ENCODE data around the gene NKX2-2. TPM values are rescaled to one million over a fixed set of nuclear protein-coding genes. Genes with fewer than 3 reads are reported as not detected.

The NKX2-2 gene
- total RNA-seq, 2 experiments from 2014 or later: not detected

DNA sequence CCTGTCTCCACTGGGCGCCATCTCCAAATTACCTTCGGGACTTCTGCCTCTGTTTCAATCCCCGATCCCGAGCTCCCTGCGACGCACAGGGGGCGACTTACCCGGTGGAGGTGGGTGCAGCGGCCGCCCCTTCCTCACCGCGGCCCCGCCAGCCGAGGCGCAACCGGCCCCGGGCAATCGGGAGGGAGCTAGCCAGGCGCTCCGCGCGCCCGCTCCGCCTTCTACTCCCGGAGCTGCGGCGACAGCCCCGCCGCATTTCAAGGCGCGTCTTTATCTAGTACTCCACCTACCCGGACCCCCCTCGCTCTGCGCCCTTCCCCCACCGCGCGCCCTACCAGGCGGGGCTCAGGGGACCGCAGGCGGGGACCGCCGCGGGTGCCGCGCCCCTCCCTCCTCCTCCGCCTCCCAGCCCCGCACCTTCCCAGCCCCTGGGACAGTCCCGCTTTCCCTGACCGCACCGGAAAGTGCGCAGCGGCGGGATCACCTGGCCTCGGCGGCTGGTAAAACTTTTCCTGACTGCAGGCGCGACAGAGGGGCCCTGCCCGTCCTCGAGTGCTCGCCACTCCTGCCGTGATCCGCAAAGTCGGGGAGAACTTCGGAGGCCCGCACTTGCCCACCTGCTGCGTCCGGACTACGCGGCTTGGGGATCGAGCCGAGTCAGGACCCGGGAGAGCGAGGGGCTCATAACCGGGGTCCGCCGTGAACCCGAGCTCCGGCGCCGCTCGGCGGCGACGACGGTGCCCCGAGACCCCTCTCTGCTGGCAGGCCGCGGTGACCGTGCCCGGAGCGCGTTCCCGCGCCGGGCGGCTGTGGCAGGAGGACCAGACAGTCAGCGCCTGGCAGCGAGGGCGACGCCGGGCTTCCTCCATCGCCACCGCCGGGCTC lies 8.0 kb upstream of the NKX2-2 start:
- ChIA-PET CTCF (interaction anchor here (0.9 to 2.9 kb wide), 8 partner anchors 8 to 287 kb away, joined by 3 to 12 read pairs (median 3); no protein-coding TSS in a partner anchor), POLR2A (no interaction called here)
- intact Hi-C loops (cut with micrococcal nuclease): loop anchor here (5.0 kb wide), 1 partner anchor 180 kb away; no protein-coding TSS in a partner anchor
- Mint-ChIP-seq H3K4me3 (no peak overlapping the region), H3K27ac (no peak overlapping the region), H3K27me3 (peaks cover 82% of the 10 kb centered on the region), H3K4me1 (ENCODE audit: low read depth) (peaks cover 31% of the 10 kb centered on the region), H3K36me3 (no peaks in the 10 kb centered on the region), H3K9me3 (no peaks in the 10 kb centered on the region)
- no peak for DNase-seq

DNA sequence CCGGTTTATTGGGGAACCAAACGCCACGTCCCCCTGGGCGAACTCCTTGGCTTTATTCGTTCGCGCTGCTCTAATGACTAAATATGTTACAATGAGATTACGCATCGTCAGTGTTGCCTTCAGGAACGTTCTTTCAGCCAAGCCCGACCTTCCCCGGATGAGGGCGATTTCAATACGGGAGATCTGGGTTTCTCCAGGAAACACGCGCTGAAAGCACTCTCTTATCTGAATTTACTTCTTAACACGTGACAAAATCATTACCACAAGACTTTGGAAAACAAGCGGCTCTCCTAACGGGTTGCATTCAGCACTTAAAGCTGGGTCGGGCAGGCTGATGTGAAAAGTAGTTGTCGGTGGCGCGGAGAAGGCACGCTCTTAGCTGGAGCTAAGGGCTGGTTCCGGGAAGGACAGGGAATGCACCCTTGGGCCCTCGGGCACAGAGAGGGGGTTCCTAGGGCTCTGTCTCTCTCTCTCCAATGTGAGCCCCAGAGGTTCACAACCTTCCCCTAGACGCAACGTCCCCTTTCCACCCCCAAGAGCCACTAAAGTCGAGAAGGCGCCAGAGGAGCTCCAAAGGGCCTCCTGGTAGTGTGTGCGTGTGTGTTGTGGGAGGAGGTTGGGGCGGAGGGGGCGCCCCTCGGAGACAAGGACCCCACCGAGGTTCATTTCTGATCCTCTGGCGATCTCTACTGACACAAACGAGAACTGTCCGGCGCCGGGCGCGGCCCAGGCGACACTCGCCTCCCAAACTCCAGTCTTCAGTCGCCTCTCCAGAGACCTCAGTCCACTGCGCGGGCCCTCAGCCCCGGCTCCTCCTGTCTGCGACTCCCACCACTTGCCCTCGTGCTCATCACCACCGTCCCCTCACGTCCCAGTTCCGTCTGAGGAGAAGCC lies 7.1 kb upstream of the NKX2-2 start:
- POLR2A ChIA-PET: no interaction called here
- H3K4me3 Mint-ChIP-seq: peak overlapping the region; percentile 31
- intact Hi-C loops (cut with micrococcal nuclease): loop anchor here (5.0 kb wide), 1 partner anchor 181 kb away; no protein-coding TSS in a partner anchor

DNA sequence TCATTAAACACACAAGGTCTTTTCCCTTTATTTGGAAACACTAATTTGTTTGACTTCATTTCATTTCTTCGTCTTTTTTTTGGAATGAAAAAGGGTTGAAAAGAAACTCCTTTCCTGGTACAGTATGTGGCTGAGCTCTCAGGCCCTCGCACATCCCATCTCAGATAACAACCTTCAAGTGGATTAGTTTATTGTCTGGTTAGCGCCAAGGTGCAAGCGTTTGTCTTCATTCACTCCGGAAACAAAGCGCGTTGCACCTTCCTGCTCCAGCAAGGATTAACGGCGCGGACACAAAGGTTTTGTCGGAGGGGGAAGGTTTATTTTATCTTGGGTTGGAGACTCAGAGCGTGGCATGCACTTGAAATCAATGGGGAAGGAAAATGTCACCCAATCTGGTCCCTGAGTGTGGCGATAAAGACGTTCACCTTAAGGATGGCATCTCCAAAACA lies 5.3 kb upstream of the NKX2-2 start:
- Mint-ChIP-seq H3K27ac (no peak overlapping the region), H3K4me3 (no peak overlapping the region), H3K36me3 (no peaks in the 10 kb centered on the region), H3K27me3 (peaks cover 81% of the 10 kb centered on the region), H3K4me1 (ENCODE audit: low read depth) (peaks cover 39% of the 10 kb centered on the region), H3K9me3 (no peaks in the 10 kb centered on the region)
- CTCF ChIA-PET: interaction anchor here (1.0 to 2.9 kb wide), 6 partner anchors 10 to 283 kb away, joined by 3 to 12 read pairs (median 6); no protein-coding TSS in a partner anchor
- POLR2A ChIA-PET: no interaction called here
- intact Hi-C loops (cut with micrococcal nuclease): no loop called here
- no peak for DNase-seq

More for the DNA sequence above, 7.1 kb upstream of the NKX2-2 start:
- Mint-ChIP-seq H3K27ac (peak overlapping the region; percentile 10), H3K9me3 (no peaks in the 10 kb centered on the region), H3K27me3 (peaks cover 84% of the 10 kb centered on the region), H3K4me1 (ENCODE audit: low read depth) (peaks cover 33% of the 10 kb centered on the region), H3K36me3 (no peaks in the 10 kb centered on the region)
- CTCF ChIA-PET: interaction anchor here (1.0 to 2.9 kb wide), 7 partner anchors 9 to 286 kb away, joined by 3 to 12 read pairs (median 3); no protein-coding TSS in a partner anchor
- DNase-seq: no peak

DNA sequence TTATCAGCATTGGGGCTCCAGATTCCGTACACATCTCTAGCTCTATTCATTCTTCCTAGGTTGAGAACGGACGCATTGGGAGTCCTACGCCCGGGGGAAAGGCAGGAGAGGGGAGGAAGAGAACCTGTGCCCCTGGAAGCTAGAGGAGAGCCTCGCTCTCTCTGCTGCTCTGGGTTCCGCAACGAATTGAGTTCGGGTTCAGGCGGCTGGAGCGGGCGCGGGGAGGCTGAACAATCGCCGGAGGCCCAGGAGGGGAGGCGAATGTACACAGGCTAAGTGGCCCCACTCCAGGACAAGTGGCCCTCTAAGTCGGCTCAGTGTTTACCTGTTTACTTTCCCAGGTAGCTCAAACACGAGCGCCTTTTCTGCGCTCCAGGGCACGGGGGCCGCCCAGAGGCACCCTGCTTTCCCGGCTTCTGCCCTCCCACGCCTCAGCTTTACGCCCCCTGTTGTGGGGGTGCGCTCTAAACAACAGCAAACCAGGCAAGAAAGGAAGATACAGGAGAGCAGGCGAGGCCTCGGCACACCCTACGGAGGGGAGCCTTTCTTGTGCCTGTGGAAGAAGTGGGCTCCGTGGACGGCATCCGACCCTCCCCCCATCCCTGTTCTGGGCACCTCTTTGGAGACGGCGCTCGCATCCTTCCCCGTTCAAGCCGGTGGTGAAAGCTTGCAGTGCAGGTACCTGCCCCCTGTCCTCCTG lies 4.6 kb upstream of the NKX2-2 start:
- Mint-ChIP-seq H3K27me3 (peaks cover 77% of the 10 kb centered on the region), H3K4me1 (ENCODE audit: low read depth) (peaks cover 43% of the 10 kb centered on the region), H3K27ac (no peak overlapping the region), H3K36me3 (no peaks in the 10 kb centered on the region), H3K9me3 (no peaks in the 10 kb centered on the region), H3K4me3 (no peak overlapping the region)
- intact Hi-C loops (cut with micrococcal nuclease): no loop called here
- ChIA-PET POLR2A (no interaction called here), CTCF (interaction anchor here (0.6 to 4.9 kb wide), 12 partner anchors 9 to 418 kb away, joined by 3 to 19 read pairs (median 4); no protein-coding TSS in a partner anchor)
- no peak for DNase-seq

DNA sequence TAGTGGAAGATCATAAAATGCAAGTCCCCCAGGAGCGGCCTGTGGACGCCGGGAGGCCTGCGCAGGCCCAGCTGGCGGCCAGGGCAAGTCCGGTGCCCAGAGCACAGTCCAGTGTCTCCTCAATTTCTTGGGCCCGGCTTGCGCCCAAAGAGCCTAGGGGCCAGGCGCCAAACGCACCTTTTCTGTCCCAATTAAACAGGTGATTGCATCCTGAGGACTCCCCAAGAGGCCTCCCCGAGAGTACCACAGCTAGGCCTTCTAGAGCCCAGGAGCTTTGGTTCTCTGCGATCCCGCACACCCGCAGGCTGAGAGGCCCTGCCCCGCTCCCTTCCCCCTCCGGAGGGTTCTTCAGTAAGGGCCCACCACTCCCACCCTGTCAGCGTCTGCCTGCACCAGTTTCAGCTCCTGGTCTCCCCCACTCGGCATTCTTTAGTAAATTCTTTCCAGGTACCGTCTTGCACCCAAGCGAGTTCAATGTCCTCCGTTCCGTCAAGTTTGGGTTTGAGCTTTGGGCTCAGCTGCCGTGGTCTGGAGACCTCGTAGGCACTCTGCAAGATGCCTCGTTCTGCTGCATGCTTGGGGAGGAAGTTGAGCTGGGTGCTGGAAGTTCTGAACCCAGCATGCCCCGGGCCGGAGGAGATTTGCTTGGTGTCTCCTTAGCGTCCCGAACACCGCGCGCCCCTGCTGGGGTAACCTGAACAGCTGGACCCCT lies 3.9 kb upstream of the NKX2-2 start:
- peaks cover 72% of the 10 kb centered on the region for H3K27me3 Mint-ChIP-seq
- POLR2A ChIA-PET: interaction anchor here (0.5 kb wide), 1 partner anchor 857 kb away, joined by 4 read pairs; no protein-coding TSS in a partner anchor
- no peaks in the 10 kb centered on the region for H3K9me3 Mint-ChIP-seq
- no peak for DNase-seq
- no peaks in the 10 kb centered on the region for H3K36me3 Mint-ChIP-seq
- H3K4me1 Mint-ChIP-seq (ENCODE audit: low read depth): peaks cover 38% of the 10 kb centered on the region
- CTCF ChIA-PET: interaction anchor here (0.5 to 4.9 kb wide), 13 partner anchors 8 to 417 kb away, joined by 3 to 19 read pairs (median 4); no protein-coding TSS in a partner anchor
- H3K4me3 Mint-ChIP-seq: no peak overlapping the region
- H3K27ac Mint-ChIP-seq: no peak overlapping the region
- intact Hi-C loops (cut with micrococcal nuclease): loop anchor here (1.0 kb wide), 1 partner anchor 9 kb away; no protein-coding TSS in a partner anchor

DNA sequence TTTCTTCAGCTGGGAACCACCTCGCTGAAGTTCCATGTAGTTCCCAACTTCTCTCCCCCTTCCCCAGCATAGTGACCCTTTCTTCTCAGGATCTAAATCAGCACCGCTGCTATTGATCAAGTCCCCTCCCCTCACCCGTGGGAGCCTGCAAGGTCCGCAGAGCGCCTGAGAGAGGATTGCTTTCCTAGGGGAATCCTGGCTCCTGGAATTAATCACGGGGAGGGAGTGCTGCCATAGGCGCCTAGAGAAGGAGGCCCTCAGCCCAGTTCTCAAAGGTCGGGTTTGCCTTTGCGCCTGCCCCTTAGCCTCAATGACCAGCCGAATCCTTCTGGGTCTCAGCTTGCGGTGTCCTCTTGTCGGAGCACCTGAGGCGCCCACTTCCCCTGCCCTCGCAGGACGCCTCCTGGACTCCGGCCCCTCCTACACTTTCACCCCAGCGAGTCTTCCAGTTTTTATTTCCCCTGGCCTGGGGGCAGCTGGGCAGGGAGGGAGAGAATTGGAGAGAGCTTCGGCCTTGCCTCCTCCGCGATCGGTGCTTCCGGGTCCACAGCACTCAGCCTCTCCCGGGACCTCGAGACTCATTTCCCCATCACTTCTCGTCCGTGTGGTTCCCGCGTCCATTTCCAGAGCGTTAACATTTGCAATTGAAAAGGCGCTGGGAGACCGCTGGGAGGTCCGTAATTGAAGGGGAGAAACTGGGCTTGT lies 3.1 kb upstream of the NKX2-2 start:
- no peaks in the 10 kb centered on the region for H3K36me3 Mint-ChIP-seq
- POLR2A ChIA-PET: interaction anchor here (0.5 kb wide), 1 partner anchor 857 kb away, joined by 4 read pairs; no protein-coding TSS in a partner anchor
- CTCF ChIA-PET: interaction anchor here (0.5 to 4.9 kb wide), 8 partner anchors 8 to 281 kb away, joined by 4 to 19 read pairs (median 6); no protein-coding TSS in a partner anchor
- peaks cover 41% of the 10 kb centered on the region for H3K4me1 Mint-ChIP-seq (ENCODE audit: low read depth)
- intact Hi-C loops (cut with micrococcal nuclease): loop anchor here (1.0 kb wide), 1 partner anchor 9 kb away; no protein-coding TSS in a partner anchor
- no peaks in the 10 kb centered on the region for H3K9me3 Mint-ChIP-seq
- no peak overlapping the region for H3K4me3 Mint-ChIP-seq
- no peak overlapping the region for H3K27ac Mint-ChIP-seq
- H3K27me3 Mint-ChIP-seq: peaks cover 77% of the 10 kb centered on the region
- DNase-seq: no peak

GRCh38 chr20:21516180-21516567 lies 2.3 kb upstream of the NKX2-2 start:
- no peaks in the 10 kb centered on the region for H3K9me3 Mint-ChIP-seq
- H3K4me1 Mint-ChIP-seq (ENCODE audit: low read depth): peaks cover 44% of the 10 kb centered on the region
- ChIA-PET CTCF (interaction anchor here (0.9 to 4.9 kb wide), 6 partner anchors 8 to 280 kb away, joined by 3 to 19 read pairs (median 6); no protein-coding TSS in a partner anchor), POLR2A (no interaction called here)
- no peak overlapping the region for H3K27ac Mint-ChIP-seq
- no peak for DNase-seq
- H3K4me3 Mint-ChIP-seq: no peak overlapping the region
- intact Hi-C loops (cut with micrococcal nuclease): no loop called here
- H3K27me3 Mint-ChIP-seq: peaks cover 80% of the 10 kb centered on the region
- H3K36me3 Mint-ChIP-seq: no peaks in the 10 kb centered on the region

DNA sequence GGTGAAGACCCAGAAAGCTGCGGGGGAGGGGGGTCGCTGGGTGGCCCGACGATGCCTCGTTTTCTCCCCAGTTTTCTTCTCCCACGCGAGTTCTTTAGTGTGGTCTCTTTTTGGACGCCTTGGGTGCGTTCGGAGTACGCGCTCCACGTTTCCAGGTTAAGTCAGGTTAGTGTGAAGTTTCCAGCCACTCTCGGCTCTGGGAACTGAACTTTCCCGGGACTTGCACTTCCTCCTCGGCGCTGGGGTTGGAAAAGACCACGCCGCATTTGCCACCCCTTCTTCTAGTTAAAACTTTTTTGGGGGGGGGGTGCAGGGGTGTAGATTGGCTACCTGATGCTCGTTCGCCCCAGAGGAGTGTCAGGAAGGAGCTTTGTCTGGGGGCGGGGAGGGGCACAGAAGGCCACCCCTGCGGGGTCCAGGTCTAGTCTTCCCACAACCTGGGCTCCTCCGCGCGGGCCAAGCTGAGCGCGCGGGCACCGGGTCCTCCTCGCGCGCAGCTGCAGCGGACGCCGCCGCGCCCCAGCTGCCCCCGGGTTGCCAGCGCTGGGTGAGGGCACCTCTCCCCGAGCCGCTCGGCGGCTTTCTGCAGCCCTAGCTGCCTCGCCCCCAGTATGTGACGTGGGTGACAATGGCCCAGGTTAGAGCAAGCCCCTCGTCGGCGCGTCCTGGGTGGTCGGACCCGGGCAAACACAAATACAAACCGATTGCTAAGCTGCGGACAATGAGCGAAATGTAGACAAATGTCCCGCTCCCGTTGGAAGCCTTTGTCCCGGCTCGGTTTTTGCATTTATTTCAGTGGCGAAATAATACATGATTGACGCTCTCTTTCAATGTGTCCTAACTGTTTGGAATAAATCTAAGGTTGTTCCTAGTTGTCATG lies 1.7 kb upstream of the NKX2-2 start:
- no peak for DNase-seq
- Mint-ChIP-seq H3K4me1 (ENCODE audit: low read depth) (peaks cover 40% of the 10 kb centered on the region), H3K9me3 (no peaks in the 10 kb centered on the region), H3K4me3 (no peak overlapping the region), H3K36me3 (no peaks in the 10 kb centered on the region), H3K27ac (no peak overlapping the region), H3K27me3 (peaks cover 76% of the 10 kb centered on the region)
- ChIA-PET POLR2A (no interaction called here), CTCF (interaction anchor here (0.9 to 4.9 kb wide), 6 partner anchors 8 to 280 kb away, joined by 3 to 19 read pairs (median 6); no protein-coding TSS in a partner anchor)
- intact Hi-C loops (cut with micrococcal nuclease): loop anchor here (2.0 kb wide), 1 partner anchor 415 kb away; no protein-coding TSS in a partner anchor

DNA sequence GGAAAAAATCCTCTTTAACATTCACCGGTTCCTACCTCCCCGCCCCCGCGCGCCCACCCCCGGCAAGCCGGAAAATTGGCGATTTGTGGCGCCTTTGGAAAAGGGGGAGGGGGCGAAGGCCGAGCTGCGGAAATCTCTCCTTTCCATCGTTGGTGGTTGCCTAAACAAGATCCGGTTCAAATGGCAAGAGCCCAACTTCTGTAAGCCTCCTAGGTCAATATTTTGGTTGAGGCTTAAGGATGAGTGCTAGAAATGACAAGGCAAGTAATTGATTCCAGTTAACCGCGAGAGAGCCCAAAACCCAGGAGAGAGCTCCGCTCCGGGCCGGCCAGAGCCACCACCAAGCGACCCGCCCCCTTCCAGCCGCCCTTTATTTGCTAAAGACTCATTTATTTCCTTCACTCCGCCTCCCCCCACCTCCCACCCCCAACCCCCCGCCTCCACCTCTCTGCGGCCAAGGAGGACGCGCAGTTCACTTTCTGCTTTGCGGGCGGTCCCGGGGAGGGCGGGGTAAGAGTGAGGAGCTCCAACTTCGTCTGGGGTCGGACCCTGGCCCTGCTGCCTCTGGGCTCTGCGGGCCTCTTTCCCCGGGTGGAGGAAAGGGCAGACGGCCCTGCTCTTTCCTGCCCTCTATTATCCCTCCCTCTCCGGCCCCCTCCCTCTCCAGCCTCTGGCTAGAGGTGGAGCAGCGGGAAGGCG lies 838 bp upstream of the NKX2-2 start:
- Mint-ChIP-seq H3K4me3 (peak overlapping the region; percentile 12), H3K9me3 (no peaks in the 10 kb centered on the region), H3K36me3 (no peaks in the 10 kb centered on the region), H3K4me1 (ENCODE audit: low read depth) (peaks cover 45% of the 10 kb centered on the region), H3K27me3 (peaks cover 77% of the 10 kb centered on the region), H3K27ac (no peak overlapping the region)
- no peak for DNase-seq
- POLR2A ChIA-PET: no interaction called here
- intact Hi-C loops (cut with micrococcal nuclease): loop anchor here (2.0 to 5.0 kb wide), 3 partner anchors 43 to 414 kb away; no protein-coding TSS in a partner anchor
- CTCF ChIA-PET: interaction anchor here (1.1 to 4.9 kb wide), 4 partner anchors 10 to 279 kb away, joined by 3 to 19 read pairs (median 9); no protein-coding TSS in a partner anchor
